AG09319 (cell line): Measurements from ENCODE around the gene GNPDA2.

Experiments
- DNase-seq: peaks from one replicate; pipeline ENCODE4 v3.0.0-alpha.2; 2010; ENCODE audit warnings: low read depth; ENCODE audit errors: extremely low read depth
- CTCF ChIP-seq: IDR thresholded peaks from 2 replicates; pipeline ENCODE4 v1.5.1; 2011; ENCODE audit warnings: low read depth, mild to moderate bottlenecking, inconsistent platforms, low read length, moderate library complexity

Gene GNPDA2

GRCh38 chr4:44726038-44726871 lies at the start of gene GNPDA2:
TSS of gene GNPDA2 (minus strand) at chr4:44726556. CDS start at chr4:44722207, 4,349 bp downstream.
- peak; percentile 38 for TF ChIP-seq CTCF
- peak; percentile 59 for DNase-seq

GRCh38 chr4:44772340-44772739 lies 46.0 kb upstream of the GNPDA2 start:
- DNase-seq, result no peak
- no peak for TF ChIP-seq CTCF

- TF ChIP-seq CTCF, result no peak
- no peak for DNase-seq
These were observed 45.4 kb upstream of the GNPDA2 start for GRCh38 chr4:44771789-44772188.

GRCh38 chr4:44766453-44766852 lies 40.1 kb upstream of the GNPDA2 start:
- DNase-seq, result no peak
- no peak for TF ChIP-seq CTCF

GRCh38 chr4:44765116-44765515 lies 38.8 kb upstream of the GNPDA2 start:
- no peak for DNase-seq
- no peak for TF ChIP-seq CTCF

GRCh38 chr4:44761306-44761705 lies 35.0 kb upstream of the GNPDA2 start:
- DNase-seq, result no peak
- no peak for TF ChIP-seq CTCF

GRCh38 chr4:44760142-44760898 lies 34.0 kb upstream of the GNPDA2 start:
- TF ChIP-seq CTCF, result peak; percentile 37
- DNase-seq, result no peak
